Transverse colon (tissue), 4 donors: Measurements from ENCODE around the gene ALDH4A1. TPM values are rescaled to one million over a fixed set of nuclear protein-coding genes. Genes with fewer than 3 reads are reported as not detected.

Experiments
- DNase-seq: peaks from one replicate; pipeline ENCODE4 v3.0.0-alpha.2; 2019
- H3K27ac ChIP-seq, 4 donors: fragments of 200-600 bp; sonication (generic); 2 replicates each; pipeline ENCODE4 v1.5.1; 2016 to 2018; ENCODE audit warnings: inconsistent platforms in 4 of 4
- H3K27me3 ChIP-seq: fragments of 200-600 bp; sonication (generic); 2 replicates; pipeline ENCODE4 v1.5.1; 2017; ENCODE audit warnings: inconsistent platforms
- H3K36me3 ChIP-seq, 4 donors: fragments of 200-600 bp; sonication (generic); 2 replicates each; pipeline ENCODE4 v1.5.1; 2017 to 2019; ENCODE audit warnings: inconsistent platforms in 4 of 4
- H3K4me1 ChIP-seq, 4 donors: fragments of 200-600 bp; sonication (generic); 2 replicates each; pipeline ENCODE4 v1.5.1; 2017 to 2020; ENCODE audit warnings: inconsistent platforms in 4 of 4
- H3K4me3 ChIP-seq, 4 donors: fragments of 200-600 bp; sonication (generic); 1 replicate in 1 of 4; 2 replicates in 3 of 4; pipeline versions ENCODE4 v1.5.1 to v1.6.1; 2017 to 2019; ENCODE audit warnings: inconsistent platforms in 4 of 4
- H3K9me3 ChIP-seq, 2 donors: fragments of 200-600 bp; sonication (generic); 2 replicates each; pipeline ENCODE4 v1.5.1; 2017 to 2019; ENCODE audit warnings: inconsistent platforms in 2 of 2
- EP300 ChIP-seq: sonication (generic); formaldehyde crosslinking; IDR thresholded peaks from one replicate; pipeline ENCODE4 v1.6.1; 2017; ENCODE audit warnings: antibody characterized with exemption, low read depth
- POLR2A ChIP-seq: fragments of 450-650 bp; IDR thresholded peaks from one replicate; pipeline ENCODE4 v1.6.1; 2016; ENCODE audit warnings: antibody characterized with exemption, mild to moderate bottlenecking, moderate library complexity
- POLR2AphosphoS5 ChIP-seq, 3 donors: sonication (generic); formaldehyde crosslinking; IDR thresholded peaks; one replicate each; pipeline ENCODE4 v1.6.1; 2016; ENCODE audit warnings: antibody characterized with exemption in 3 of 3
- WGBS, 2 donors: methylation state at CpG; one replicate each; pipeline ENCODE4 v1.1.5; 2018; ENCODE audit warnings: low coverage in 1 of 2; 5-methylcytosine and 5-hydroxymethylcytosine counted together
- in situ Hi-C, 4 donors: fragments of 200-750 bp; cut with MboI; loops; one replicate each; pipeline versions ENCODE4 v1.15.0 to v1.15.1; 2017; ENCODE audit warnings: low sequenced_read_pairs in 3 of 4, low pct_ligation_motif_present in 1 of 4, low pct_unique_long_range_greater_than_20kb in 1 of 4
- intact Hi-C: fragments of 100-400 bp; cut with DNase I; formaldehyde crosslinking; loops from one replicate; pipeline ENCODE4 v1.15.1; 2023; ENCODE audit warnings: low total_unique reads
- total RNA-seq, 4 donors: library from RNA; depleted of rRNA; stranded (reverse); fragments of >200 nt; gene quantifications; one replicate each; pipeline ENCODE4 v1.1.0, GENCODE V29; 2016
- TF ChIP-seq, protein P1 (sequence below), 5 experiments: fragments of 200-600 bp in 3 of 5; fragments of 450-650 bp in 2 of 5; sonication (generic) in 3 of 5; IDR thresholded peaks; 1 replicate in 2 of 5; 2 replicates in 3 of 5; pipeline ENCODE4 v1.5.1; 2016 to 2017; ENCODE audit warnings: antibody characterized with exemption in 5 of 5, inconsistent platforms in 3 of 5, mild to moderate bottlenecking in 2 of 5, moderate library complexity in 1 of 5

ALDH4A1 gene
- total RNA-seq, 4 donors from 2014 or later, result 3.8 to 6.0 (median 4.8) TPM

DNA sequence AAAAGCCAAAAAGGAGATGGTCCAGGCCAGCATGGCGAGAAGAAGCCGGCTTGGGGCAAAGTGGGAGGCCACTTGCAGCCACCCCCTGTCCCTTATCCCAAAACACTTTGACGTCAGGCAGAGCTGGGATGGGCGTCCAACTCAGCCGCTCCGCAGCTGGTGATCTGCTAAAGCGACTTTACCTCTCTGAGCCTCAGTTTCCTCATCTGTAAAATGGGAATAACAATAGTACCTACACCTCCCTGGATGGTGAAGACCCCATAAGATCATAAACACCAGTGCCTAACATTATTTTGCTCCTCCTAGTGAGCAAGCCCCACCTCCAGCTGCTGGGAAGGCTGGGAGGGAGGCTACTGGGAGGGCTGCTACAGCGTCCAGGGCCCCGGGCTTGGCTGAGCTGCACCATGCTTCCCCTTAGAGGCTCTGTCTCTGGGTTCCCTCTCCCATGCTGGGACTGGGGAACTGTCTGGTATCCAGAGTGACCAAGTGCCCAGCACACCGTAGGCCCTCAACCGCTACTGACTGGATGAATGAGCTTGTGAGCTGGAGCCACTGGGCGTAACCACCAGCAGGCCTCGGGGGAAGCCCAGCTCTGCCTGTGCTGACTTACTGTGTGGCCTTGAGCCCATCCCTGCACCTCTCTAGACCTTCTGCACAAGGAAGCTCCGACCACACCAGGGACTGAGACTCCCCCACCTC, 35.8 kb upstream of the ALDH4A1 start:
- Histone ChIP-seq H3K4me3 (no peak overlapping the region), H3K27ac (no peak overlapping the region), H3K9me3 (no peaks in the 10 kb centered on the region), H3K27me3 (no peaks in the 10 kb centered on the region), H3K4me1 (peaks cover 13 to 39% (median 27%) of the 10 kb centered on the region in 4 donors), H3K36me3 (no peaks in the 10 kb centered on the region)
- intact Hi-C loops (no loop called here), in situ Hi-C loops (no loop called here)
- 87% methylated on average over 9 of the region's 14 CpGs; no CpG with 5 or more reads in 1 of the 2 donors for WGBS, 2 donors
- DNase-seq, result no peak
- TF ChIP-seq EP300, result no peak
- no peak for TF ChIP-seq POLR2A
- TF ChIP-seq, protein P1, sequence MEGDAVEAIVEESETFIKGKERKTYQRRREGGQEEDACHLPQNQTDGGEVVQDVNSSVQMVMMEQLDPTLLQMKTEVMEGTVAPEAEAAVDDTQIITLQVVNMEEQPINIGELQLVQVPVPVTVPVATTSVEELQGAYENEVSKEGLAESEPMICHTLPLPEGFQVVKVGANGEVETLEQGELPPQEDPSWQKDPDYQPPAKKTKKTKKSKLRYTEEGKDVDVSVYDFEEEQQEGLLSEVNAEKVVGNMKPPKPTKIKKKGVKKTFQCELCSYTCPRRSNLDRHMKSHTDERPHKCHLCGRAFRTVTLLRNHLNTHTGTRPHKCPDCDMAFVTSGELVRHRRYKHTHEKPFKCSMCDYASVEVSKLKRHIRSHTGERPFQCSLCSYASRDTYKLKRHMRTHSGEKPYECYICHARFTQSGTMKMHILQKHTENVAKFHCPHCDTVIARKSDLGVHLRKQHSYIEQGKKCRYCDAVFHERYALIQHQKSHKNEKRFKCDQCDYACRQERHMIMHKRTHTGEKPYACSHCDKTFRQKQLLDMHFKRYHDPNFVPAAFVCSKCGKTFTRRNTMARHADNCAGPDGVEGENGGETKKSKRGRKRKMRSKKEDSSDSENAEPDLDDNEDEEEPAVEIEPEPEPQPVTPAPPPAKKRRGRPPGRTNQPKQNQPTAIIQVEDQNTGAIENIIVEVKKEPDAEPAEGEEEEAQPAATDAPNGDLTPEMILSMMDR (IDR thresholded peaks at IDR 0.05), result no peak
- no peak for TF ChIP-seq POLR2AphosphoS5 (IDR thresholded peaks at IDR 0.05)

DNA sequence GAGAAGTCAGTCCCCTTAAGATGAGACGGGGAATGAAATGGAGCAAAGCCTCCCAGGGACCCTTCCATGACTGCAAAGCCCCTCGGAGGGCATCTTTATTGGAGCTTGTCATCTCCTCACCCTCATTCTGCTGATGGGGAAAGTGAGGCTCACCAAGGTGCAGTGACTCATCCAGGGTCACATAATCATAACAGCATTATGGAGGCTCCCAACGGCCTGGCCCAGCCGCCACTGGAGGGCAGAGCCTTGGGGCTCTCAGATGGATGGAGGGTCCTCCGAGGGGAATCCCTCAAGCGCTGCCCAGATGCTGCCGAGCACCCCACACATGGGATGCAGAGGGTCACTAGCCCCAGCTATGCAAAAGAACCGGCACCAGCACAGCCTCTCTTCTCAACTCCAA, 35.2 kb upstream of the ALDH4A1 start:
- DNase-seq, result no peak
- H3K4me3 ChIP-seq, result no peak overlapping the region
- no peak overlapping the region for H3K27ac ChIP-seq
- no peaks in the 10 kb centered on the region for H3K9me3 ChIP-seq
- no peaks in the 10 kb centered on the region for H3K27me3 ChIP-seq
- TF ChIP-seq EP300, result no peak
- no peak for TF ChIP-seq POLR2A
- no peak for TF ChIP-seq POLR2AphosphoS5 (IDR thresholded peaks at IDR 0.05)
- WGBS, 2 donors, result 95% methylated on average over 7 of the region's 8 CpGs; no CpG with 5 or more reads in 1 of the 2 donors
- intact Hi-C loops (no loop called here), in situ Hi-C loops (no loop called here)
- no peaks in the 10 kb centered on the region for H3K36me3 ChIP-seq
- peaks cover 13 to 44% (median 27%) of the 10 kb centered on the region in 4 donors for H3K4me1 ChIP-seq

DNA sequence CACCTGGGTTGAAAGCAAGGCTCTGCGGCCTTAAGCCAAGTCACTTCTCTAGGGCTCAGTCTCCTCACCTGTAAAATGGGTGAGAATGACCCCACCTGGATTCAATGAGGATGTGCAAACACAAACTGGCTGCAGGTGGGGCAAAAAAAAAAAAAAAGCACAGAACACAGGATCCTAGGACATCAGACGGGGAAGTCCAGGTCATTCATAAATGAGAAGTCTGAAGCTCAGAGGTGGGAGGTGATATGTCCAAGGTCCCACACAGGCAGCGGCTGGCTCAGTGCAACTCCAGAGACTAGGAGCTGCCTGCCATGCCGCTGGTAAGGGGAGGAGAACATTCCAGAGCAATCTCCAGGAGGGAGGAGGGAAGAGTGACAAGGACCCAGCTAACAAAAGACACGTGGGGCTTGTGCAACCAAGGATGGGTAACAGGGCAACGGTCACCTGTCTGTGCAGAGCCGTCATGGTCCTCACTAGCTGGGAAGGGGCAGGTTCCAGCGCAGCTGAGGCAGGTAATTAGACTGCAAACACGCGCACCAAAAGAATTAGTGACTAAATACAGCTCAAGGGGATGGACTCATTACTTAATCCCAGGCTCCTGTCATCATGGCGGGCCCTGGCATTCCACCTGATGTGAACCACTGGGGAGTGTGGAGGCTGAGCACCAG, 34.6 kb upstream of the ALDH4A1 start:
- WGBS, 2 donors, result 79 to 87% methylated on average over 5 to 11 of the region's 11 CpGs
- Histone ChIP-seq H3K4me3 (no peak overlapping the region), H3K27ac (no peak overlapping the region), H3K9me3 (no peaks in the 10 kb centered on the region), H3K4me1 (peaks cover 13 to 43% (median 24%) of the 10 kb centered on the region in 4 donors), H3K27me3 (no peaks in the 10 kb centered on the region), H3K36me3 (no peaks in the 10 kb centered on the region)
- in situ Hi-C loops (no loop called here), intact Hi-C loops (no loop called here)
- DNase-seq, result no peak
- TF ChIP-seq POLR2AphosphoS5 (IDR thresholded peaks at IDR 0.05), result no peak
- no peak for TF ChIP-seq POLR2A
- no peak for TF ChIP-seq EP300
- TF ChIP-seq, protein P1 (IDR thresholded peaks at IDR 0.05), result no peak

DNA sequence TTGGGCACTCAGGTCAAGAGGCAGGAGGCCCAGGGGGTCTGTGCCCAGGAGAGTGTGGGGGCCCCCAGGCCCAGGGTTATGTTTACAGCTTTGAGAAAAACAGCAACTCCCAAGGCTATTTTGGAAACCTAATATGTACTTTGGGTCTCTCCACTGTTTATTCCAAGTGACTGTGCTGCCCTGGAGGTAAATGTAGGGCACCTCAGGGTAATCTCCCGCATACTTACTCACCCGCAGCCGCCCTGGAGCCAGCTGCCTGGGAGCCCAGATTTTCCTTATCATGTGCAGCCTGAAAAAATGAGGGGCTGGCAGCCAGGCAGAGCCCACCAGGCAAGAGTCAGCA, 34.1 kb upstream of the ALDH4A1 start:
- WGBS, 2 donors, result 90% methylated on average over 3 of the region's 3 CpGs; no CpG with 5 or more reads in 1 of the 2 donors

More for the DNA sequence above, 34.1 kb upstream of the ALDH4A1 start:
- Histone ChIP-seq H3K36me3 (no peaks in the 10 kb centered on the region), H3K27ac (no peak overlapping the region), H3K27me3 (no peaks in the 10 kb centered on the region), H3K4me1 (peaks cover 9 to 39% (median 21%) of the 10 kb centered on the region in 4 donors), H3K9me3 (no peaks in the 10 kb centered on the region), H3K4me3 (no peak overlapping the region)
- TF ChIP-seq EP300, result no peak
- TF ChIP-seq, protein P1 (IDR thresholded peaks at IDR 0.05), result no peak
- TF ChIP-seq POLR2AphosphoS5 (IDR thresholded peaks at IDR 0.05), result no peak
- no peak for TF ChIP-seq POLR2A
- DNase-seq, result no peak
- intact Hi-C loops, result no loop called here
- in situ Hi-C loops, result no loop called here
